PC-3 (cell line): ENCODE data around the gene ARHGAP22.

Experiments
- EZH2 ChIP-seq: fragments of 300-600 bp; sonication (generic); IDR thresholded peaks from one replicate; pipeline ENCODE4 v1.6.1; 2017; ENCODE audit warnings: antibody characterized with exemption, mild to moderate bottlenecking, low read length; ENCODE audit not compliant: unreplicated experiment
- EZH2phosphoT487 ChIP-seq: fragments of 300-600 bp; sonication (generic); IDR thresholded peaks from 2 replicates; pipeline ENCODE4 v1.6.1; 2018; ENCODE audit warnings: mild to moderate bottlenecking, antibody characterized with exemption, low read length, borderline replicate concordance
- TF ChIP-seq, protein P1 (sequence below): fragments of 300-600 bp; sonication (generic); conservative IDR thresholded peaks from 2 replicates; pipeline ENCODE4 v1.5.1; 2017; ENCODE audit warnings: antibody characterized with exemption, low read depth, mild to moderate bottlenecking, low read length

DNA sequence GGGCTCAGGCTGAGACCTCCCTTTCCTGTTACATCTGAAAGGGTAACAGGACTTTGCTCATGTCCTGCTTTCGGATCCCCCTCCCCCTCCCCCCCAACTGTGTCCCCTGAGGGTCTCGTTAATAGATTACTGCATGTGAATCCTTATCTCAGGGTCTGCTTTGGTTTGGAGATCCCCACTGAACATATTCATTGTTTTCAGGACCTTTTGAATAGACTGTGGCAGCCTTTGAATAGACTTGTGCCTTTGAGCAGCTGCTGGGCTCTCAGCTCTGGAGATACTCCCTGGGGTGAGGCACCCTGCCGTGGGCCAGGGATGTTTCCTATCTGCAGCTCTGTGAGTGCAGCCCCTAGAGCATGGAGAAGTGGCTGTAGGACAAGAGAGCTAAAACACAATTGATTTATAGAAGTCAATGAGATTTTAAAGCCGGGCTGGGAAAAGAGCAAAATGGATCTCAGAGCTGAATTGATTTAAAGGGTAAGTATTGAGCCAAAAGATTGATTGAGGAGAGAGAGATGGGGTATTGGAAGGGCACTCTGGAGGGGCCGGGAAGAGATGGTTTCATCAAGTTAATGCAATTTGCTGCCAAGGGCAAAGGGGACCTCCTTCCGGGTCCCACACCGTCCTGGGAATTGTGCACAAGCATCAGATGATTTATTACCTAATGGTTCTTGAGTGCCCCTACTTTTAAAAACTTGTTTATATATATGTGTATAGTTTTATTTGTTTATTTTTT lies 9.9 kb downstream of the ARHGAP22 start:
- TF ChIP-seq, protein P1, sequence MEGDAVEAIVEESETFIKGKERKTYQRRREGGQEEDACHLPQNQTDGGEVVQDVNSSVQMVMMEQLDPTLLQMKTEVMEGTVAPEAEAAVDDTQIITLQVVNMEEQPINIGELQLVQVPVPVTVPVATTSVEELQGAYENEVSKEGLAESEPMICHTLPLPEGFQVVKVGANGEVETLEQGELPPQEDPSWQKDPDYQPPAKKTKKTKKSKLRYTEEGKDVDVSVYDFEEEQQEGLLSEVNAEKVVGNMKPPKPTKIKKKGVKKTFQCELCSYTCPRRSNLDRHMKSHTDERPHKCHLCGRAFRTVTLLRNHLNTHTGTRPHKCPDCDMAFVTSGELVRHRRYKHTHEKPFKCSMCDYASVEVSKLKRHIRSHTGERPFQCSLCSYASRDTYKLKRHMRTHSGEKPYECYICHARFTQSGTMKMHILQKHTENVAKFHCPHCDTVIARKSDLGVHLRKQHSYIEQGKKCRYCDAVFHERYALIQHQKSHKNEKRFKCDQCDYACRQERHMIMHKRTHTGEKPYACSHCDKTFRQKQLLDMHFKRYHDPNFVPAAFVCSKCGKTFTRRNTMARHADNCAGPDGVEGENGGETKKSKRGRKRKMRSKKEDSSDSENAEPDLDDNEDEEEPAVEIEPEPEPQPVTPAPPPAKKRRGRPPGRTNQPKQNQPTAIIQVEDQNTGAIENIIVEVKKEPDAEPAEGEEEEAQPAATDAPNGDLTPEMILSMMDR: no peak
- TF ChIP-seq EZH2phosphoT487: no peak
- no peak for TF ChIP-seq EZH2
